ENCODE results near the gene RPS28. TPM values are rescaled to one million over a fixed set of nuclear protein-coding genes. Genes with fewer than 3 reads are reported as not detected.
A peak's percentile ranks its signal among the peaks of the same experiment; 100 is the strongest.

The RPS28 gene
- total RNA-seq, 2 experiments from 2014 or later, result 2,450 to 2,492 TPM

DNA sequence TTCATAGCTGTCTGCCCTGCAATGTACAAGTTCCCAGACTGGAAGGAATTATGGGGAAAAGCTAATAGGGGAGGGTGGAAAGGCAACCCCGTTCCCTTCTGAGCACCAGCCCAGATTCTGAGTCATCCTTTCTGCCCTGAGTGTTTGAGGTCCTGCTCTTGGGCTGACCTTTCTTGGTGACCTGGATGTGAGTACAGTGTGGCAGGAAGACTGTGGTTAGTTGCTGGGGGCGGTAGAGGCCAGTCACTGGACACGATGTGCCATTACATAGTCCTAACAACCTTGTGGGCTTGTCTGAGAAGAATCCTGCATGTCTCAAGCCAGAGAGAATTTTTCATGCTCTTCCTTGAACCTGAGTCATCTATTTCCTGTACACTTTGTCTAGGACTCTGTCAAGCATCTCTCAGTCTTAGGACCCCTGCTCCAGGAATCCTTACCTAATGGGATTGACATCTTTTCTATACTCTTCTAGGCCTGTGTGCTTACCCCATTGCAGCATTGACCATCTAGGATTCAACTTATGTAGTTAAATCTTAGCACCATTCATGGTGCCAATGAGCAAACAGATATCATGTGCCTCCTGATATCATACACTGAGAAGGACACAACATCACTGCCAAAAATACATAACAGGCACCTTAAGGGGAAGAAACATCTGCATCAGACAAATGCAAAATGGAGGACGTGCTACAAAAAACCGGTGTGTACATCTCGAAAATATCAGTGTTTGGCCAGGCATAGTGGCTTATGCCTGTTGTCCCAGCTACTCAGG, 34.5 kb downstream of the RPS28 start:
- Mint-ChIP-seq H3K4me1 (ENCODE audit: low read depth) (peaks cover 10% of the 10 kb centered on the region), H3K27ac (no peak overlapping the region), H3K9me3 (peaks cover 2% of the 10 kb centered on the region), H3K36me3 (ENCODE audit: low read depth) (no peaks in the 10 kb centered on the region), H3K27me3 (peaks cover 11% of the 10 kb centered on the region), H3K4me3 (no peak overlapping the region)
- intact Hi-C loops (cut with micrococcal nuclease), result no loop called here
- POLR2A ChIA-PET, result interaction anchor here (1.3 to 1.5 kb wide), 2 partner anchors 7 to 75 kb away, joined by 3 to 4 read pairs; no protein-coding TSS in a partner anchor
- DNase-seq (no peak), ATAC-seq (peak; percentile 70)
- CTCF ChIA-PET, result interaction anchor here (1.3 to 5.7 kb wide), 11 partner anchors 10 to 224 kb away, joined by 3 to 67 read pairs (median 37); partner anchors contain the start of genes ANGPTL4, KANK3, MARCHF2 and MYO1F
- no peak for TF ChIP-seq CTCF (IDR thresholded peaks at IDR 0.05)

DNA sequence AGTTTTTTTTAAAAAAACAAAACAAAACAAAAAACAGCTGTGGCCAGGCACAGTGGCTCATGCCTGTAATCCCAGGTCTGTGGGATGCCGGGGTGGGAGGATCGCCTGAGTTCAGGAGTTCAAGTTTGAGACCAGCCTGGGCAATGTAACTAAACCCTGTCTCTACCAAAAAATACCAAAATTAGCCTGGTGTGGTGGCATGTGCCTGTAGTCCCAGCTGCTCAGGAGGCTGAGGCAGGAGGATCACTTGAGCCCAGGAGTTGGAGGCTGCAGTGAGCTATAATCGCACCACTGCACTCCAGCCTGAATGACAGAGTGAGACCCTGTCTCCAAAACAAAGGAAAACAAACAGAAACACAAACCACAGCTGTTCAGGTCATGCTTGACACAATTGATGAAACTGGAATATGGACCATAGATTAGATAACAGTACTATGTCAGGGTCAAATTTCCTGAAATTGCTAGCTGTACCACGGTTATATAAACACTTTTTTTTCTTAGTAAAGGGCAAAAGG, 35.8 kb downstream of the RPS28 start:
- no peak for DNase-seq
- Mint-ChIP-seq H3K27me3 (peaks cover 9% of the 10 kb centered on the region), H3K27ac (no peak overlapping the region), H3K36me3 (ENCODE audit: low read depth) (no peaks in the 10 kb centered on the region), H3K4me3 (no peak overlapping the region), H3K4me1 (ENCODE audit: low read depth) (peaks cover 15% of the 10 kb centered on the region), H3K9me3 (peaks cover 2% of the 10 kb centered on the region)
- ChIA-PET POLR2A (no interaction called here), CTCF (interaction anchor here (1.0 kb wide), 1 partner anchor 22 kb away, joined by 3 read pairs; no protein-coding TSS in a partner anchor)
- ATAC-seq, result no peak
- intact Hi-C loops (cut with micrococcal nuclease), result no loop called here
- no peak for TF ChIP-seq CTCF (IDR thresholded peaks at IDR 0.05)

- DNase-seq (no peak), ATAC-seq (no peak)
- Mint-ChIP-seq H3K36me3 (ENCODE audit: low read depth) (no peaks in the 10 kb centered on the region), H3K4me3 (no peak overlapping the region), H3K9me3 (peaks cover 2% of the 10 kb centered on the region), H3K27me3 (peaks cover 18% of the 10 kb centered on the region), H3K27ac (no peak overlapping the region), H3K4me1 (ENCODE audit: low read depth) (peaks cover 29% of the 10 kb centered on the region)
- TF ChIP-seq CTCF (IDR thresholded peaks at IDR 0.05), result no peak
- ChIA-PET CTCF (interaction anchor here (0.7 kb wide), 1 partner anchor 220 kb away, joined by 3 read pairs; no protein-coding TSS in a partner anchor), POLR2A (no interaction called here)
- intact Hi-C loops (cut with micrococcal nuclease), result no loop called here
Observed at GRCh38 chr19:8358948-8359347, 37.7 kb downstream of the RPS28 start.

- Mint-ChIP-seq H3K4me3 (no peak overlapping the region), H3K4me1 (ENCODE audit: low read depth) (peaks cover 31% of the 10 kb centered on the region), H3K9me3 (peaks cover 2% of the 10 kb centered on the region), H3K27me3 (peaks cover 20% of the 10 kb centered on the region), H3K27ac (no peak overlapping the region), H3K36me3 (ENCODE audit: low read depth) (no peaks in the 10 kb centered on the region)
- no peak for DNase-seq
- ATAC-seq, result no peak
- POLR2A ChIA-PET, result no interaction called here
- intact Hi-C loops (cut with micrococcal nuclease), result no loop called here
- CTCF ChIA-PET, result interaction anchor here (1.1 kb wide), 1 partner anchor 218 kb away, joined by 3 read pairs; no protein-coding TSS in a partner anchor
- no peak for TF ChIP-seq CTCF (IDR thresholded peaks at IDR 0.05)
Observed at GRCh38 chr19:8360196-8360595, 38.9 kb downstream of the RPS28 start.
